ENCODE measurements around the gene CASK.

GRCh38 chrX:41490446-41490845 is 432.9 kb downstream of the CASK start:
- TF ChIP-seq POLR2AphosphoS5 (IDR thresholded peaks at IDR 0.05) (no peak), POLR2A (IDR thresholded peaks at IDR 0.05) (no peak)
- TF ChIP-seq, protein P1, sequence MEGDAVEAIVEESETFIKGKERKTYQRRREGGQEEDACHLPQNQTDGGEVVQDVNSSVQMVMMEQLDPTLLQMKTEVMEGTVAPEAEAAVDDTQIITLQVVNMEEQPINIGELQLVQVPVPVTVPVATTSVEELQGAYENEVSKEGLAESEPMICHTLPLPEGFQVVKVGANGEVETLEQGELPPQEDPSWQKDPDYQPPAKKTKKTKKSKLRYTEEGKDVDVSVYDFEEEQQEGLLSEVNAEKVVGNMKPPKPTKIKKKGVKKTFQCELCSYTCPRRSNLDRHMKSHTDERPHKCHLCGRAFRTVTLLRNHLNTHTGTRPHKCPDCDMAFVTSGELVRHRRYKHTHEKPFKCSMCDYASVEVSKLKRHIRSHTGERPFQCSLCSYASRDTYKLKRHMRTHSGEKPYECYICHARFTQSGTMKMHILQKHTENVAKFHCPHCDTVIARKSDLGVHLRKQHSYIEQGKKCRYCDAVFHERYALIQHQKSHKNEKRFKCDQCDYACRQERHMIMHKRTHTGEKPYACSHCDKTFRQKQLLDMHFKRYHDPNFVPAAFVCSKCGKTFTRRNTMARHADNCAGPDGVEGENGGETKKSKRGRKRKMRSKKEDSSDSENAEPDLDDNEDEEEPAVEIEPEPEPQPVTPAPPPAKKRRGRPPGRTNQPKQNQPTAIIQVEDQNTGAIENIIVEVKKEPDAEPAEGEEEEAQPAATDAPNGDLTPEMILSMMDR (IDR thresholded peaks at IDR 0.05 in 8 of 11, conservative IDR thresholded peaks at IDR 0.05 in 3 of 11) = no peak
